GM19025 (cell line): Measurements from ENCODE around the gene TBCE.
"Not testable (repeated sequence)": the region's sequence is repeated elsewhere in the genome, so short reads cannot be mapped to it uniquely, and the experiment has no call there.

Experiments
- ATAC-seq: cut with Tn5 transposase; IDR thresholded peaks from one replicate; pipeline ENCODE4 v1.9.1; 2021; ENCODE audit warnings: mild to moderate bottlenecking, low read depth, moderate library complexity; ENCODE audit not compliant: unreplicated experiment

The TBCE gene

GRCh38 chr1:235448616-235449015, 81.4 kb downstream of the TBCE start:
- no peak for ATAC-seq

- no peak for ATAC-seq
These were observed 83.2 kb downstream of the TBCE start for GRCh38 chr1:235450433-235450832.

- ATAC-seq = no peak
These were observed 83.8 kb downstream of the TBCE start for GRCh38 chr1:235450886-235451483.

GRCh38 chr1:235454021-235454420, 86.8 kb downstream of the TBCE start:
- ATAC-seq = no peak

GRCh38 chr1:235455097-235455496, 87.9 kb downstream of the TBCE start:
- no peak for ATAC-seq

- ATAC-seq = no peak
These were observed 88.6 kb downstream of the TBCE start for GRCh38 chr1:235455823-235456222.

GRCh38 chr1:235457856-235458255, 90.6 kb downstream of the TBCE start:
- not testable (repeated sequence) for ATAC-seq

GRCh38 chr1:235460770-235461169, 93.5 kb downstream of the TBCE start:
- ATAC-seq = no peak

GRCh38 chr1:235461954-235462353, 94.7 kb downstream of the TBCE start:
- ATAC-seq = no peak

- not testable (repeated sequence) for ATAC-seq
These were observed 95.6 kb downstream of the TBCE start for GRCh38 chr1:235462832-235463231.

- ATAC-seq = no peak
These were observed 97.8 kb downstream of the TBCE start for GRCh38 chr1:235465066-235465465.

GRCh38 chr1:235468004-235468403, 100.8 kb downstream of the TBCE start:
- ATAC-seq = no peak

GRCh38 chr1:235468970-235469369, 101.7 kb downstream of the TBCE start:
- ATAC-seq = no peak

- not testable (repeated sequence) for ATAC-seq
These were observed 102.7 kb downstream of the TBCE start for GRCh38 chr1:235469897-235470296.

- ATAC-seq = no peak
These were observed 103.7 kb downstream of the TBCE start for GRCh38 chr1:235470741-235471439.

- no peak for ATAC-seq
These were observed 106.6 kb downstream of the TBCE start for GRCh38 chr1:235473806-235474205.

- ATAC-seq = no peak
These were observed 115.9 kb downstream of the TBCE start for GRCh38 chr1:235483090-235483489.

GRCh38 chr1:235485558-235485957, 118.3 kb downstream of the TBCE start:
- ATAC-seq = no peak

GRCh38 chr1:235486321-235486720, 119.1 kb downstream of the TBCE start:
- ATAC-seq = no peak

GRCh38 chr1:235491644-235492043, 124.4 kb downstream of the TBCE start:
- ATAC-seq = no peak

- no peak for ATAC-seq
These were observed 127.3 kb downstream of the TBCE start for GRCh38 chr1:235494531-235494930.

GRCh38 chr1:235495030-235495429, 127.8 kb downstream of the TBCE start:
- no peak for ATAC-seq
